DOHH2 (cell line): ENCODE results near the gene SYP.

ENCODE experiments used
- H3F3A ChIP-seq: fragments of 200-600 bp; sonication (generic), shearing (Covaris generic); 2 replicates; pipeline ENCODE4 v1.6.0; 2016; ENCODE audit warnings: antibody characterized with exemption, mild to moderate bottlenecking; ENCODE audit not compliant: control insufficient read depth, insufficient read depth
- H3K27ac ChIP-seq: fragments of 200-600 bp; sonication (generic); 2 replicates; pipeline ENCODE4 v1.5.1; 2014; ENCODE audit warnings: low read depth, mild to moderate bottlenecking, low read length, moderate library complexity
- H3K27me3 ChIP-seq: fragments of 200-600 bp; sonication (generic); 2 replicates; pipeline ENCODE4 v1.6.1; 2014; ENCODE audit warnings: mild to moderate bottlenecking, low read length, mixed read lengths; ENCODE audit not compliant: control insufficient read depth
- H3K36me3 ChIP-seq: fragments of 200-600 bp; sonication (generic); 2 replicates; pipeline ENCODE4 v1.6.1; 2014; ENCODE audit warnings: mild to moderate bottlenecking, low read length, moderate library complexity, mixed read lengths; ENCODE audit not compliant: control insufficient read depth
- H3K4me1 ChIP-seq: fragments of 200-600 bp; sonication (generic); 2 replicates; pipeline ENCODE4 v1.6.1; 2014; ENCODE audit warnings: mild to moderate bottlenecking, low read length, mixed read lengths; ENCODE audit not compliant: control insufficient read depth
- H3K4me2 ChIP-seq: fragments of 200-600 bp; sonication (generic); 2 replicates; pipeline ENCODE4 v1.6.0; 2014; ENCODE audit warnings: mild to moderate bottlenecking, low read length, moderate library complexity
- H3K4me3 ChIP-seq: fragments of 200-600 bp; sonication (generic); 2 replicates; pipeline ENCODE4 v1.5.1; 2014; ENCODE audit warnings: mild to moderate bottlenecking, low read length, mixed read lengths
- H3K79me2 ChIP-seq: fragments of 200-600 bp; sonication (generic); 2 replicates; pipeline ENCODE4 v1.6.1; 2014; ENCODE audit warnings: mild to moderate bottlenecking, low read length, mixed read lengths; ENCODE audit not compliant: control insufficient read depth
- H3K9me2 ChIP-seq: fragments of 200-600 bp; sonication (generic); replicated peaks from 2 replicates; pipeline ENCODE4 v1.6.1; 2014; ENCODE audit warnings: mild to moderate bottlenecking, low read length, mixed read lengths; ENCODE audit not compliant: control insufficient read depth
- H3K9me3 ChIP-seq: fragments of 200-600 bp; sonication (generic); 2 replicates; pipeline ENCODE4 v1.6.1; 2014; ENCODE audit warnings: antibody characterized with exemption, low read length, mixed read lengths; ENCODE audit not compliant: control insufficient read depth, insufficient read depth
- H4K20me1 ChIP-seq: fragments of 200-600 bp; sonication (generic); 2 replicates; pipeline ENCODE4 v1.6.0; 2014; ENCODE audit warnings: low read depth, mild to moderate bottlenecking, antibody characterized with exemption, low read length, moderate library complexity; ENCODE audit not compliant: control insufficient read depth, insufficient read depth
- EZH2phosphoT487 ChIP-seq: fragments of 200-600 bp; sonication (generic); IDR thresholded peaks from 2 replicates; pipeline ENCODE4 v1.6.1; 2017; ENCODE audit warnings: borderline replicate concordance, mild to moderate bottlenecking, antibody characterized with exemption, low read length, moderate library complexity, mixed read lengths
- TF ChIP-seq, protein P1 (sequence below): fragments of 200-600 bp; sonication (generic); IDR thresholded peaks from one replicate; pipeline ENCODE4 v1.5.1; 2014; ENCODE audit warnings: antibody characterized with exemption, mild to moderate bottlenecking, low read depth, low read length; ENCODE audit not compliant: poor library complexity, severe bottlenecking

The SYP gene

DNA sequence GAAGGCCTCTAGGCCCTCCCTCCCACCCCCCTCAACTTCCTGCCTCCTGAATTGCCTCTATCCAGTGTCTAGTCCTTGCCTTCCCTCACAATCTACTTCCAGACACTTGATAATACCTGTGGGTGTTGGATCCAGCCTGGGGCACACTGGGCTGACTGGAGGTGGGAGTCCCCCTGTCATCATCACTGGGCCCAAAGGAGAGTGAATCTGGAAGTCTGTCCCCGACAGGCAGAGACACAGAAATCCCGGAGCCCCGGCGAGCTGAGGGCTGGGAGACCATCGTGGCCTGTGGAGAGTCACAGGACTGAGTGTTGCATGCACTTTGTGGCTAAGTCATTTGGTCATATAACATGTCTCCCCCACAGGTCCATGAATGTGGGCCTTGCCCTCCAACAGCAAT is 8.4 kb upstream of the SYP start:
- Histone ChIP-seq H3K36me3 (no peaks in the 10 kb centered on the region), H4K20me1 (no peaks in the 10 kb centered on the region), H3K79me2 (no peaks in the 10 kb centered on the region), H3K4me2 (no peak overlapping the region), H3K4me3 (no peak overlapping the region), H3K4me1 (no peaks in the 10 kb centered on the region), H3K9me2 (no peaks in the 10 kb centered on the region), H3F3A (no peaks in the 10 kb centered on the region), H3K27ac (no peak overlapping the region), H3K9me3 (no peaks in the 10 kb centered on the region), H3K27me3 (no peaks in the 10 kb centered on the region)
- TF ChIP-seq EZH2phosphoT487 = no peak
- TF ChIP-seq, protein P1, sequence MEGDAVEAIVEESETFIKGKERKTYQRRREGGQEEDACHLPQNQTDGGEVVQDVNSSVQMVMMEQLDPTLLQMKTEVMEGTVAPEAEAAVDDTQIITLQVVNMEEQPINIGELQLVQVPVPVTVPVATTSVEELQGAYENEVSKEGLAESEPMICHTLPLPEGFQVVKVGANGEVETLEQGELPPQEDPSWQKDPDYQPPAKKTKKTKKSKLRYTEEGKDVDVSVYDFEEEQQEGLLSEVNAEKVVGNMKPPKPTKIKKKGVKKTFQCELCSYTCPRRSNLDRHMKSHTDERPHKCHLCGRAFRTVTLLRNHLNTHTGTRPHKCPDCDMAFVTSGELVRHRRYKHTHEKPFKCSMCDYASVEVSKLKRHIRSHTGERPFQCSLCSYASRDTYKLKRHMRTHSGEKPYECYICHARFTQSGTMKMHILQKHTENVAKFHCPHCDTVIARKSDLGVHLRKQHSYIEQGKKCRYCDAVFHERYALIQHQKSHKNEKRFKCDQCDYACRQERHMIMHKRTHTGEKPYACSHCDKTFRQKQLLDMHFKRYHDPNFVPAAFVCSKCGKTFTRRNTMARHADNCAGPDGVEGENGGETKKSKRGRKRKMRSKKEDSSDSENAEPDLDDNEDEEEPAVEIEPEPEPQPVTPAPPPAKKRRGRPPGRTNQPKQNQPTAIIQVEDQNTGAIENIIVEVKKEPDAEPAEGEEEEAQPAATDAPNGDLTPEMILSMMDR = no peak

DNA sequence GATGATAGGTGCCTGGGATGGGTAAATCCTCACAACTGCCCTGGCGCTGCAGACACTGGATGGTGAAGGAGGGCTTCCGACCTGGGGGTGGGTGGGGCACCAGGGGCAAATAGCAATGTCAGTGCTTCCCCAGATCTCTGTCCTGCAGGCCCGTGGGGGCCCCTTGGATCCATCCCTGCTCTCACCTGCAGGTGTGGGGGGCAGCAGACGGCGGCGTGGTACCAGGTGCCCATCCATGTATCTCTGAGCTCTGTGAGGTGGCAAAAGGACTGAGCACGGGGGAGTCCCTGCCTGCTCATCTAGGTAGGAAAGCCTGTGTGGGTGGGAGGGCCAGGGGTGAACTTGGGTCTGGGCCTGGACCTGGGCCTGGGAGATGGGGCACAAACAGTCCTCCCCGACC is 6.5 kb upstream of the SYP start:
- Histone ChIP-seq H3K79me2 (no peaks in the 10 kb centered on the region), H3K4me3 (no peak overlapping the region), H3K4me2 (no peak overlapping the region), H4K20me1 (no peaks in the 10 kb centered on the region), H3K36me3 (no peaks in the 10 kb centered on the region), H3K9me3 (no peaks in the 10 kb centered on the region), H3K27ac (no peak overlapping the region), H3F3A (no peaks in the 10 kb centered on the region), H3K4me1 (no peaks in the 10 kb centered on the region), H3K9me2 (no peaks in the 10 kb centered on the region), H3K27me3 (no peaks in the 10 kb centered on the region)
- TF ChIP-seq, protein P1 = no peak
- TF ChIP-seq EZH2phosphoT487 = no peak

DNA sequence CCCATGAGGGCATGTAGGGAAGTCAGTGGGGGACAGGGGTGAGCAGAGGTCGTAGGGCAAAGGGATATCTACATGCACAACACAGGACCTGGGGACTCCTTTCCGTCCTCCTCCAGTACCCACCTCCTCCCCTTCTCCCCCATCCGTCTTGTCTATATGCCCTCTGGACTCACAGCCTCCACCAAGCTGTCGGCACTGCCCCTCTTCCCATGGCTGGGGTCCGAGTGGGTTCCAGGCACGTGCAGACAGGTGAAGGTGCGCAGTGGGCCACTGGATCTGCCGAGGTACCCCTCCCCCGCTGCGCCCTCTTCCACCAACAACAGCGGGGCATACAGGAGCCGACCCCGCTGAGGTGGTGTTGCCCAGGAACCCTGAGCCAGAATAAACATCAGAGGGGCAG is 5.5 kb upstream of the SYP start:
- Histone ChIP-seq H3K9me3 (no peaks in the 10 kb centered on the region), H3K36me3 (no peaks in the 10 kb centered on the region), H3K27me3 (no peaks in the 10 kb centered on the region), H3K4me1 (peaks cover 3% of the 10 kb centered on the region), H3K4me2 (no peak overlapping the region), H3K79me2 (no peaks in the 10 kb centered on the region), H3K4me3 (no peak overlapping the region), H3K27ac (no peak overlapping the region), H3F3A (no peaks in the 10 kb centered on the region), H4K20me1 (no peaks in the 10 kb centered on the region), H3K9me2 (no peaks in the 10 kb centered on the region)
- TF ChIP-seq EZH2phosphoT487 = no peak
- TF ChIP-seq, protein P1 = no peak

DNA sequence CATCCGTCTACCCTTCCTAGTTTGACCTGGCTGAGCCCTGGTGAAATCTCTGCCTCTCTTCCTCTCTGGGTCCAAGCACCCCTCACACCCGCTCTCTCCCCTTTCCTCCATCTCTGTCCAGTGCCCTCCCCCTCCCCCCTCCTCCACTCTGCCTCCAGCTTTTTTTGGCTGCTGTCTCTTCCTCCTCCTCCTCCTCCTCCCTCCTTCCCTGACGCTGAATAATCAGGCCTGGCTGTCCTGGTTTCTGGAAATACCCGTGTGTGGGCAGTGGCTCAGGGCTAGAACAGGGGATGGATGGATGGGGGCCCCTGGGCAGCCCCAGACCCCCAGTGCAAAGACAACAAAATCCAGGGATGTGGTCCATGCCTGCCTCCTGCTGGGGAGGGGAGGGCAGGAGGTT is 4.7 kb upstream of the SYP start:
- Histone ChIP-seq H3K27ac (no peak overlapping the region), H3K79me2 (no peaks in the 10 kb centered on the region), H3K27me3 (no peaks in the 10 kb centered on the region), H3K9me2 (no peaks in the 10 kb centered on the region), H3K4me2 (no peak overlapping the region), H3K9me3 (no peaks in the 10 kb centered on the region), H3K36me3 (no peaks in the 10 kb centered on the region), H3K4me1 (peaks cover 6% of the 10 kb centered on the region), H4K20me1 (no peaks in the 10 kb centered on the region), H3F3A (no peaks in the 10 kb centered on the region), H3K4me3 (no peak overlapping the region)
- TF ChIP-seq EZH2phosphoT487 = no peak
- TF ChIP-seq, protein P1 = no peak
